Measurements from ENCODE around the gene DYNC2I2.
A peak's percentile ranks its signal among the peaks of the same experiment; 100 is the strongest.
"Not testable (repeated sequence)": the region's sequence is repeated elsewhere in the genome, so short reads cannot be mapped to it uniquely, and the experiment has no call there.

The DYNC2I2 gene

GRCh38 chr9:128657344-128657704, 677 bp upstream of the DYNC2I2 start:
- DNase-seq (ENCODE audit: low read depth, low spot score) = no peak
- Histone ChIP-seq H3K4me3 (ENCODE audit: insufficient read length, low read depth) (peak overlapping the region; percentile 90), H3K27me3 (ENCODE audit: insufficient read depth, insufficient read length) (no peaks in the 10 kb centered on the region), H3K9me3 (ENCODE audit: insufficient read depth, low read length) (no peaks in the 10 kb centered on the region), H3K4me1 (ENCODE audit: insufficient read depth, insufficient read length) (no peaks in the 10 kb centered on the region), H3K36me3 (ENCODE audit: insufficient read depth, insufficient read length, low read length) (peaks cover 16% of the 10 kb centered on the region), H3K9ac (ENCODE audit: insufficient read length, low read depth) (peak overlapping the region; percentile 99)
- no peak for TF ChIP-seq SUZ12 (IDR thresholded peaks at IDR 0.05; ENCODE audit: extremely low read depth, insufficient read depth, insufficient read length)
- TF ChIP-seq YY1 (IDR thresholded peaks at IDR 0.05; ENCODE audit: insufficient read depth, insufficient read length) = no peak
- no peak for TF ChIP-seq ZNF274 (IDR thresholded peaks at IDR 0.05; ENCODE audit: low read depth, low read length)

- TF ChIP-seq YY1 (IDR thresholded peaks at IDR 0.05; ENCODE audit: insufficient read depth, insufficient read length) (no peak), SUZ12 (IDR thresholded peaks at IDR 0.05; ENCODE audit: extremely low read depth, insufficient read depth, insufficient read length) (no peak), ZNF274 (IDR thresholded peaks at IDR 0.05; ENCODE audit: low read depth, low read length) (no peak)
- Histone ChIP-seq H3K9ac (ENCODE audit: insufficient read length, low read depth) (peak overlapping the region; percentile 42), H3K36me3 (ENCODE audit: insufficient read depth, insufficient read length, low read length) (peaks cover 20% of the 10 kb centered on the region), H3K27me3 (ENCODE audit: insufficient read depth, insufficient read length) (no peaks in the 10 kb centered on the region), H3K9me3 (ENCODE audit: insufficient read depth, low read length) (no peaks in the 10 kb centered on the region), H3K4me3 (ENCODE audit: insufficient read length, low read depth) (no peak overlapping the region), H3K4me1 (ENCODE audit: insufficient read depth, insufficient read length) (no peaks in the 10 kb centered on the region)
- no peak for DNase-seq (ENCODE audit: low read depth, low spot score)
Observed at GRCh38 chr9:128654481-128654880, 2.2 kb downstream of the DYNC2I2 start.

GRCh38 chr9:128653908-128654307, 2.7 kb downstream of the DYNC2I2 start:
- no peak overlapping the region for H3K4me3 ChIP-seq (ENCODE audit: insufficient read length, low read depth)
- TF ChIP-seq SUZ12 (IDR thresholded peaks at IDR 0.05; ENCODE audit: extremely low read depth, insufficient read depth, insufficient read length) (no peak), ZNF274 (IDR thresholded peaks at IDR 0.05; ENCODE audit: low read depth, low read length) (no peak), YY1 (IDR thresholded peaks at IDR 0.05; ENCODE audit: insufficient read depth, insufficient read length) (no peak)
- DNase-seq (ENCODE audit: low read depth, low spot score) = no peak

GRCh38 chr9:128651798-128652197, 4.8 kb downstream of the DYNC2I2 start:
- Histone ChIP-seq H3K4me1 (ENCODE audit: insufficient read depth, insufficient read length) (no peaks in the 10 kb centered on the region), H3K9me3 (ENCODE audit: insufficient read depth, low read length) (no peaks in the 10 kb centered on the region), H3K27me3 (ENCODE audit: insufficient read depth, insufficient read length) (no peaks in the 10 kb centered on the region), H3K4me3 (ENCODE audit: insufficient read length, low read depth) (no peak overlapping the region), H3K36me3 (ENCODE audit: insufficient read depth, insufficient read length, low read length) (peaks cover 38% of the 10 kb centered on the region), H3K9ac (ENCODE audit: insufficient read length, low read depth) (no peak overlapping the region)
- DNase-seq (ENCODE audit: low read depth, low spot score) = no peak
- TF ChIP-seq ZNF274 (IDR thresholded peaks at IDR 0.05; ENCODE audit: low read depth, low read length) (no peak), SUZ12 (IDR thresholded peaks at IDR 0.05; ENCODE audit: extremely low read depth, insufficient read depth, insufficient read length) (no peak), YY1 (IDR thresholded peaks at IDR 0.05; ENCODE audit: insufficient read depth, insufficient read length) (no peak)

More at GRCh38 chr9:128653908-128654307, 2.7 kb downstream of the DYNC2I2 start:
- no peaks in the 10 kb centered on the region for H3K4me1 ChIP-seq (ENCODE audit: insufficient read depth, insufficient read length)
- peaks cover 26% of the 10 kb centered on the region for H3K36me3 ChIP-seq (ENCODE audit: insufficient read depth, insufficient read length, low read length)
- no peaks in the 10 kb centered on the region for H3K27me3 ChIP-seq (ENCODE audit: insufficient read depth, insufficient read length)
- H3K9me3 ChIP-seq (ENCODE audit: insufficient read depth, low read length) = no peaks in the 10 kb centered on the region
- no peak overlapping the region for H3K9ac ChIP-seq (ENCODE audit: insufficient read length, low read depth)

- peaks cover 51% of the 10 kb centered on the region for H3K36me3 ChIP-seq (ENCODE audit: insufficient read depth, insufficient read length, low read length)
- H3K27me3 ChIP-seq (ENCODE audit: insufficient read depth, insufficient read length); H3K9me3 ChIP-seq (ENCODE audit: insufficient read depth, low read length); H3K4me1 ChIP-seq (ENCODE audit: insufficient read depth, insufficient read length); H3K9ac ChIP-seq (ENCODE audit: insufficient read length, low read depth); DNase-seq (ENCODE audit: low read depth, low spot score); H3K4me3 ChIP-seq (ENCODE audit: insufficient read length, low read depth): not testable (repeated sequence)
Observed at GRCh38 chr9:128648206-128648605, 8.4 kb downstream of the DYNC2I2 start.

- peaks cover 65% of the 10 kb centered on the region for H3K36me3 ChIP-seq (ENCODE audit: insufficient read depth, insufficient read length, low read length)
- peak overlapping the region; percentile 46 for H3K9ac ChIP-seq (ENCODE audit: insufficient read length, low read depth)
- peaks cover 11% of the 10 kb centered on the region for H3K4me1 ChIP-seq (ENCODE audit: insufficient read depth, insufficient read length)
- no peak for DNase-seq (ENCODE audit: low read depth, low spot score)
- no peaks in the 10 kb centered on the region for H3K9me3 ChIP-seq (ENCODE audit: insufficient read depth, low read length)
- TF ChIP-seq SUZ12 (IDR thresholded peaks at IDR 0.05; ENCODE audit: extremely low read depth, insufficient read depth, insufficient read length) = no peak
- TF ChIP-seq YY1 (IDR thresholded peaks at IDR 0.05; ENCODE audit: insufficient read depth, insufficient read length) = no peak
- TF ChIP-seq ZNF274 (IDR thresholded peaks at IDR 0.05; ENCODE audit: low read depth, low read length) = no peak
- no peak overlapping the region for H3K4me3 ChIP-seq (ENCODE audit: insufficient read length, low read depth)
- H3K27me3 ChIP-seq (ENCODE audit: insufficient read depth, insufficient read length) = no peaks in the 10 kb centered on the region
Observed at GRCh38 chr9:128643519-128644300, 12.9 kb downstream of the DYNC2I2 start.

GRCh38 chr9:128642675-128643245, 13.9 kb downstream of the DYNC2I2 start:
- Histone ChIP-seq H3K9ac (ENCODE audit: insufficient read length, low read depth) (no peak overlapping the region), H3K4me3 (ENCODE audit: insufficient read length, low read depth) (no peak overlapping the region), H3K36me3 (ENCODE audit: insufficient read depth, insufficient read length, low read length) (peaks cover 67% of the 10 kb centered on the region), H3K9me3 (ENCODE audit: insufficient read depth, low read length) (no peaks in the 10 kb centered on the region), H3K27me3 (ENCODE audit: insufficient read depth, insufficient read length) (no peaks in the 10 kb centered on the region), H3K4me1 (ENCODE audit: insufficient read depth, insufficient read length) (peaks cover 11% of the 10 kb centered on the region)
- no peak for DNase-seq (ENCODE audit: low read depth, low spot score)
- TF ChIP-seq YY1 (IDR thresholded peaks at IDR 0.05; ENCODE audit: insufficient read depth, insufficient read length) (no peak), SUZ12 (IDR thresholded peaks at IDR 0.05; ENCODE audit: extremely low read depth, insufficient read depth, insufficient read length) (no peak), ZNF274 (IDR thresholded peaks at IDR 0.05; ENCODE audit: low read depth, low read length) (no peak)
